Cardiac fibroblast (primary cell): ENCODE measurements around the gene REL.
"Not testable (repeated sequence)": the region's sequence is repeated elsewhere in the genome, so short reads cannot be mapped to it uniquely, and the experiment has no call there.

Source experiments
- DNase-seq, 2 donors: peaks; one replicate each; pipeline versions ENCODE4 v3.0.0 to v3.0.0-alpha.2; 2010; ENCODE audit warnings: low read depth in 2 of 2
- H3K4me3 ChIP-seq, 2 donors: replicated peaks in 1 of 2; 1 replicate in 1 of 2; 2 replicates in 1 of 2; pipeline ENCODE4 v1.5.1; 2011; ENCODE audit warnings: low read depth in 2 of 2, low read length in 2 of 2, mild to moderate bottlenecking in 2 of 2, moderate library complexity in 1 of 2
- CTCF ChIP-seq: IDR thresholded peaks from one replicate; pipeline ENCODE4 v1.5.1; 2011; ENCODE audit warnings: low read depth, mild to moderate bottlenecking, low read length, inconsistent platforms

The REL gene

DNA sequence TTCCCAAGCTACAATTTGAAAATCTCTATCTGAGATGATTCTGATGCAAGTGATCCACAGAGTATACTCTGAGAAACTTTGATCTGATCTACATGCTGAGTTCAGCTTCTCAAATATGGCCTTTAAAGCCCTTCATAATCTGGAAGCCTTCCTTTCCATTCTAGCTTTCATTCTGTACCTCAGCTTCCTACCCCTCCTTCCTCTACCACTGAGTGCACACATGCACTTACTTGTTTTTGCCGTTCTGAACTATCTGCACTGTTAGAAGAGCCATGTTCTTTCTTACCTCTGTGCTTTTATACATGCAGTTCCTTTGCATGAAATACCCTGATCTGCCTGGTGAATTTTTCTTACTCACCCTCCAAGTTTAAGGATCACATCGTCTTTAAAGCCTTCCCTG lies 25.0 kb downstream of the REL start:
- no peak for DNase-seq
- TF ChIP-seq CTCF = no peak
- H3K4me3 ChIP-seq = no peak overlapping the region

GRCh38 chr2:60907329-60907728 lies 26.0 kb downstream of the REL start:
- no peak for TF ChIP-seq CTCF

DNA sequence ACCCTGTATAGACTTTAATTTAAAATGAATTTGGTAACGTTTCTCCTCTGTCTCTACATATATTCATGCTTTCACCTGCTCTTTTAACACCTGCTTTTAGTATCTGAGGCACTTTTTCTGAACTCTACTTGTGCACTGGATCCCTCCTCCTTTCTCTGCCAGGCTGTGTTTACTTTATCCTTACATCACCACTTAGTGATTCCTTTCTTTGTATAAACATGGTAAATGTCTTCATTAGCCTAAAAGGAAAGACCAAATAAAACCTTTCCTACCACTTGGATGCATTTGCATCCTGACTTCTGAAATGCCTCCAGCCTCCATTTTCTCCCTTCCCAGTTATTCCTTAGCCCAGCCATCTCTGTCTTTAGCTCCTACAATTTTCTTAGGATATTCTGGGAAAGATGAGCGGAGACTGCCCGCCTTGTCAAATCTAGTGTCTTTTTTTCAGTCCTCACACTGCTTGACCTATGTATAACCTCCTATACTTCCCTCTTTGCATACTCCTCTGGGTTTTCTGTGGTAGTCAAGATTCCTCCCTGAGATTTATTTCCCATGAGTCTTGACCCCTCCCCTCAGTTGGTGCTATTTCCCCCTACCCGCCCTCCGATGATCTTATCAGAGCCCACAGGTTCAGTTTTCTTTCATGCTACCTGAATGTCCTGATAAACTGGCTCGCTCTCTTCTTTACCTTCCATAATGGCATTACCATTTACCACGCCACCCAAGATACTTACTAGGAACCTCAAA lies 44.8 kb downstream of the REL start:
- no peak for TF ChIP-seq CTCF
- no peak for DNase-seq
- no peak overlapping the region for H3K4me3 ChIP-seq

More at GRCh38 chr2:60907329-60907728, 26.0 kb downstream of the REL start:
- no peak for DNase-seq
- no peak overlapping the region for H3K4me3 ChIP-seq

DNA sequence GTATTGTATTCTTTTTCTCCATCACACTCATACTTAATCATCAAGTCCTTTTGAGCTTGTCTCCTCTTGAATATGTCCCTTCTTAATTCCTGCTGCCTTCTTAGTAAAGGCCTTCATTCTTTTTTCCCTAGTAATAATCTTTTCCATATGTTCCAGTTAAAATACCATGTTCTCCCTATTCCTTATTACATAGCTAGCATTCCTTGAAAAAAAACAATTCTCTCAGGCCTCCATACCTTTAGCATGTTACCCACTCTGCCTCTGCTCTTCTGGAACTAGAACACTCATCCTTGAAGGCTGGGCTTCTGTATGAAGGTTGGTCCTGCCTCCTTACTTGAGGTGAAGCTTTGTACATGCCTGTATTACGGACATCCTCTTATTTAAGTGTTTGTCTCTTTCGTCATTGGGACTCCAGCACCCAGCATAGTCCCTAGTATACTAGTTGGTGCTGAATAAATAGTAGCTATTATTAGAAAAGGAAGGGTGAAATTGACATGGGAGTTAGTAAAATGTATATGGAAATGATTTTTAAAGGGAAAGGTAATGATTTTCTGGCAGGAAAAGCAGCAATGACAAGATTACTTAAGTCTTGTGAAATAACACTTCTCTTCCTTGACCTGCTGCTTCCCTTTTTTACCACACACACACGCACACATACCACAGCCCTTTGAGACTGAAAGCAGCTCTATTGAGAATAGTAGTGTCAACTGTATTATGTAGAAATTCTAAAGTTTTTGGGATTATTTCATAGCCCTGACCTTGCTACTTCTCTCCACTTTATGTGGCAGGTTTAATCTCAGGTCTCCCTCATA lies 45.6 kb downstream of the REL start:
- DNase-seq = peak; percentile 23 to 48
- H3K4me3 ChIP-seq = no peak overlapping the region
- no peak for TF ChIP-seq CTCF

DNA sequence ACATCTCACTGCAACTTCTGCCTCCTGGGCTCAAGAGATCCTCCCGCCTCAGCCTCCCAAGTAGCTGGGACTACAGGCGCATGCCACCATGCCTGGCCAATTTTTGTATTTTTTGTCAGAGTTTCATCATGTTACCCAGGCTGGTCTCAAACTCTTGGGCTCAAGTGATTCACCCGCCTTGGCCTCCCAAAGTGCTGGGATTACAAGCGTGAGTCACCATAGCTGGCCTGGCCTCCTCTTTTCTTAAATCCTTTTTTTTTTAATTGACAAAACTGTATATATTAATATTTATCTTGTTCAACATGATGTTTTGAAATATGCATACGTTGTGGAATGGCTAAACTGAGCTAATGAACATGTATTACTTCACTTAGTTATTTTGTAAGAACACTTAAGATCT lies 50.7 kb downstream of the REL start:
- H3K4me3 ChIP-seq = not testable (repeated sequence)
- DNase-seq = peak in 1 of 2 donors; percentile 46

- no peak for DNase-seq
- TF ChIP-seq CTCF = no peak
These were observed 51.6 kb downstream of the REL start for GRCh38 chr2:60932954-60933353.

GRCh38 chr2:60934165-60934722 lies 52.9 kb downstream of the REL start:
- H3K4me3 ChIP-seq = no peak overlapping the region
- TF ChIP-seq CTCF = no peak
- DNase-seq = peak; percentile 16 to 33

More at GRCh38 chr2:60932954-60933353, 51.6 kb downstream of the REL start:
- H3K4me3 ChIP-seq = no peak overlapping the region
